ENCODE results near the gene DDX47.

DDX47 gene

DNA sequence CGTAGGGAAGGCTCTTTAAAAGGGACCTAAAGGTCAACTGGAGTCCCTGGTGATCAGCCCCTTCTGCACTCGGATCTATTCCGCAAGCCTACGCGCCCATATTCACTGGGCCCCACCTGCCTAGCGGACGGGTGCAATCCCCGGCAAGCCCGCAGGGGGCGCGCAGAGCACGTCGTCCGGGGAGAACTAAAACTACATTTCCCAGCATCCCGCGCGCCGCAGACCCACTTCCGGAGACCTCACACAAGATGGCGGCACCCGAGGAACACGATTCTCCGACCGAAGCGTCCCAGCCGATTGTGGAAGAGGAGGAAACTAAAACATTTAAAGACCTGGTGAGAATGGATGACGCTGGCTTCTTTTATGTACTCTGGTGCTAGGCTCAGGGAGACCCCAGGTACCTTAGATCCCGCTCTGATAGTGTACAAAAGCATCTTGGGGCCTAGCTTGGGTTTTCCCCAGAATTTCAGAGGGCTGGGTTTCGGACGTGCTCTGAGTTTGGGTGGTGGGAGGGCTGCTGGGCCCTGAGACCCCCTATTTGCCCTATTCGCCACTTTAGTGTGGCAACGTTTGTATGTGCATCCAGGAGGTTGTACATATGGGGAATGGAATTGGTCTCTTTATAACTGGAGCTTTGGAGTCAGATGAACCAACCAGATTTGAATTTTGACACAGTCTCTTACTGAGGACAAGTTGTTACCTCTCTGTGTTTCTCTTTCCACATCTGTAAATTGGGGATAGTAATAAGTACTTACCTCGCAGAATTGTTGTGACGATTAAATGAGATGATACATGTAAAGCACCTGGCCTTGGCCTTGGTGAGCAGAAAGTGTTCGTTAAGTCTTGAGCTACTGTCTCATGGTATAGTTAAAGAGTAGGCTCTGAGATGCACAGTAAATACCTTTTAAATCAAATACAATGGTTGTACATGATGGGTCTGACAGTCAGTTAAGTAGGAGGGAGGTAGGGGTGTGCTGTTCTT is at the start of gene DDX47:
Gene DDX47 (plus strand): TSS at position 227 of the 982 bp plus-strand sequence. CDS start 22 bp downstream, at position 249.
- DNase-seq (ENCODE audit: low spot score) = peak; percentile 90

DNA sequence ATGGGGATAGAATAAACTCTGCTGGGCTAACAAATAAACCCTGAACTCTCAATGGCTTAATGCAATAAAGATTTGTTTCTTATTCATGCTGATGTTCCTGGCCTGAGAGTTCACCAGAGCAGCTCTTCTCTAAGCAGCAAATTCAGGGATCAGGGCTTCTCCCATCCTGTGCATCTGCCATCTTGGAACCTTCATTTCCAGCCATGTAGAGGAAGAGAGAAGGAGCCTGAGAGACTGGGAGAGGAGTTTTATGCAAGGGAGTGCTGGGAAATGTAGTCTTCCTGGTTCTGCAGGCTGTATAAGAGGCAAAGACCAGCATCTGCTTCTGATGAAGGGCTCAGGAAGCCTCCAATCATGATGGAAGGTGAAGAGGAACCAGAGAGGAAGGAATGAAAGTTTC is 48.3 kb upstream of the DDX47 start:
- DNase-seq (ENCODE audit: low spot score) = no peak

GRCh38 chr12:12770262-12770661 is 42.9 kb upstream of the DDX47 start:
- DNase-seq (ENCODE audit: low spot score) = no peak

DNA sequence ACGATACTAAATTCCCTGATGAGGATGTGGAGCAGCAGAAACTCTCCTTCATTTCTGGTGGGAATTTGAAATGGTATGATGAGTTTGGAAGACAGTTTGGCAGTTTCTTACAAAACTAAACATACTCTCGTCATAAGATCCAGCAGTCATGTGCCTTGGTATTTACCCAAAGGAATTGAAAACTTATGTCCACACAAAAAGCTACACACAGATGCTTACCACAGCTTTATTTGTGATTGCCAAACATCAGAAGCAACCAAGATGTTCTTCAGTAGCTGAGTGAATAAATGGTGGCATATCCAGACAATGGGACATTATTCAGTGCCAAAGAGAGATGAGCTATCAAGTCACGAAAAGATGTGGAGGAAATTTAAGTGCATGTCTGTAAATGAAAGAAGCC is 38.4 kb upstream of the DDX47 start:
- DNase-seq (ENCODE audit: low spot score) = no peak

DNA sequence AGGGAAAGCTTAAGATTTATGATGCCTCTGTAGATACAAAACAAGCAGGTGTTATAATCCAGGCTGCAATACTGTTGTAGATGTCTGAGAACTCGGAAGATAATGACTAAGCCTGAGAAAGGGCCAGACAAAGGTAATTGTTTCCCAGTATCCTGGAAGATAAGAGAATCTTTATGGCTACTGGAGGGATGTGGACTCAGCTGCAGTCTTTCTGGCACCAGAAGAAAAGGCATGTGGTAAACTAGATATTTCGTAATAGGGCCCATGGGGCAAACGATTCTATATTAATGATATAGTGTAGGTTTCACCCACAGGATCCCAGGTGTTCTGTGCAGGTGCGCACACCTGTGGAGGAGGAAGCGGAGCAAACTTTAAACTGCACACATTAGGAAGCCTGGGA is 36.9 kb upstream of the DDX47 start:
- no peak for DNase-seq (ENCODE audit: low spot score)

DNA sequence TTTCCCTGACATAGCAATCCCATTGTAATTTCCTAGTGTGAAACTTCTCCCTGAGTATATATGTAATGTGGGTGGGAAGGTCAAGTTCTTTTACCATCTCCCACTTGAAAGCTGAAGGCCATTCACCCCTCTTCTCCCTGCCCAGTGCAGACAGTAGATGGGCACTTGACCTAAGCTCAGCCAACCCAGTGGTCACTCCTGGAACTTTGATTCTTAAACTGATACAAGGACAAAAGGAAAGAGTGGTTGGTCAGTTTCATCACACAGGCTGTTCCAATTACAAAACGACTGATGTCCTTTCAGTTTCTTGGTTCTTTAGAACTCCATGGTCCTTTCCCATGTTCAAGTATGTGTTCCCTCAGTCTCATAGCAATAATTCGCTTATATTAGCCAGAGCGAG is 36.1 kb upstream of the DDX47 start:
- DNase-seq (ENCODE audit: low spot score) = no peak

DNA sequence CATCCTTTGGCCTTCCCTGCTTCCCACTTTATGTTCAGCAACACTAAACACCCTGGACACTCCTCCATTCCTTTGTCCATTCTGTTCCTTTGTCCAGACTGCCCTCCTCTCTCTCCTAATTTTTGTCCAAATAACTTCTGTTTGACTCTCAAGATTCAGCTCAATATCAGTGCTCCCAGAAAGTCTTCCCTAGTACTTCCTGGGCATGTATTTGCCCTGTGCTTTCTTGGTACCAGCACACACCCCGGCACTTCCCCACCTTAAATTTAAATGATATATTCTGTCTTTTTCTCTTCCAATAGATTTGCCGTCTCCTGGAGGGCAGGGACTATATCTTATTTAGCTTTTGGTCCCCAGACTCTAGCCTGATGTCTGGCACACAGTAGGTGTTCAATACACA is 34.1 kb upstream of the DDX47 start:
- DNase-seq (ENCODE audit: low spot score) = no peak

GRCh38 chr12:12779529-12779928 is 33.6 kb upstream of the DDX47 start:
- DNase-seq (ENCODE audit: low spot score) = no peak

DNA sequence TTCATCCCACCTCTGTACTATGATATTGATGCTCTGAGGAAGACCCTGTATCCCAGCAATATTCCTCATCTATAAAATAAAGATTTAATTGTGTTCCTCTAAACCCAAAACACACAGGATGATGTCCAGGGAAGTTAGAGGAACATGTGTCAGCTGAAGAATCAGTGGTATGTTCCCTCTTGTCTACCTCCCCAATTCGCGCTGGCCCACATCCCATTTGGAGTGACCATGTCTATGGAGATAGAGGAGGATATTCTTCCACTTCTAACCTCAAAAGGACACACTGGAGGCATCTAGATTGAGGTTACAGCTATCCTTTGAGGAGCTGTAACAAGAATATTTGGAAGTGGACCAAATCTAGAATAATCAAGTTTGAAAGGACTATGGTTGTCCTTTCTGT is 29.0 kb upstream of the DDX47 start:
- no peak for DNase-seq (ENCODE audit: low spot score)

DNA sequence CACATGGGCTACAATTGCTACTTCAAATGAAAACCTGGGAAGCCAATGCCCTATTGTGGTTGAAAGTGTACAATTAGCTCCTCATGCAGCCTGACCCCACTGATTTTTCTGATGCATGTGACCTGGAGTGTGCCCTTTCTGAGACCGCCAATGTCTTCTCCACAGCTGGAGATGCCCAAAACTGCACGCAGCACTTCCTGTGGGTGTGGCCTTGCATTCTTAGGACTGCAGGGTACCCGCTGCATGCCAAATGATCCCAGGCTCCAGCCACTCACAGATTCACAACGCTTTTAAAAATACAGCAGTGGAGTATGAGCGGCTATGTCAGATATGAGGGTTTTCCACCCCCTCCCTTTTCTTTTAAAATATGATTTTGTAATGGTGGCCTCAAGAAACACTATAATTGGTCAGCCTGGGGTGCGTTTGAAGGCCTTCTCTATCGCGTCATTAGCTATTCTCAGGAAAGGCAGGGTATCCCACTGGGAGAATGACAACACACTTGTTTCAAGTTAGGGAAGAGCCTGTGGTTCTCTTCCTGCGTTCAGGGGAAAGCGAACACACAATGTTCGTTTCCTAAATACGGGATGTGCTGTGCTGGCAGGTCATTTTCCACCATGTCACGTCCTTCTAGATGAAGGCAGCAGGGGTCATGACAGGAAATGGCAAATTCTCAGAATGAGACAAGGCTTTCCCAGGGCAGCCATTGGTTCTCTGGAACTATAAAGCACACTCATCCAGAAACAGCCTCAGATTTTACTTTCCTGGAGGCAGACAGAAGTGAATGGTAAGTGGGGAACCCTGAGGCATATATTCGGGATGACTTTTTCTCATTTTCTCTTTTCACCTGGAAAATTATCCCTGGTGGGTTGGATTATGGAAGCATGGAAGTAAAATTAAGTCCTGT is 28.0 kb upstream of the DDX47 start, which contains the start of gene APOLD1:
Gene APOLD1 (plus strand): TSS at position 749 of the 904 bp plus-strand sequence. CDS start 33 bp downstream, at position 782.
- peak; percentile 24 for DNase-seq (ENCODE audit: low spot score)

DNA sequence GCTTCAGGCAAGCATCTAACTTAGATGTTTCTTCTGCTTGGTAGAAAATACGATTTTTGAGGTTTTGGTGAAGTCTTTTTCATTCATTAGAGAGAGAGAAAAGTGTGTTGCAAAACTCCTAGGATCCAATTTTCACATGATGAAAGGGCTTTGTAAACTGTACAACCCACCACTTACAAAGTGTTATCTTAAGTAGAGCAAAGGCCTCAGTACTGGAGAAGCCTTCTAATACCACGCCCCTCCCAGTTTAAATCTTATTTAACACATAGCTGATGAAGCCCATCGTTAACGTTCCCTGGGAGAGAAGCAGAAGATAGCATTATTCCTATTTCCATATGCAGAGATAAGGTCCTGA is 26.8 kb upstream of the DDX47 start:
- no peak for DNase-seq (ENCODE audit: low spot score)

GRCh38 chr12:12786706-12787601 is 26.2 kb upstream of the DDX47 start:
- DNase-seq (ENCODE audit: low spot score) = peak; percentile 82

DNA sequence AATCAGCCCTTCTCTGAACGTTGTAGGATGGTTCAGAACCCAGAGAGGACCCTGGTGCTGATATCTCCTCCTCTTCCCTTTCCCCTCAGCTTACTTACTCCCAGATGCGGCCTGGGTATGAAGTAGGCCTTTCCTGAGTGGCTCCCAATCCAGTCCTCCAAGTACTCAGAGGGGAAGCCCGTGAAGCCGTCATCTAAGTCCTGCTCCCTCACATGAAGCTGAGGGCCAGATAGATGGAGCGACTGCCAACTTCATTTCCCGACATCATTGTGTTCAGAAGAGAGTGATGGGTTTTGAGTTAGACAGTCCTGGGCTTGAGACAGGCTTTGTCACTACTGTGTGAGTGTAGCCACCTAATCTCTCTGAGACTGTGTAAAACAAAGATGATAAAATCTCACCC is 25.0 kb upstream of the DDX47 start:
- DNase-seq (ENCODE audit: low spot score) = peak; percentile 16

GRCh38 chr12:12788675-12789368 is 24.3 kb upstream of the DDX47 start:
- DNase-seq (ENCODE audit: low spot score) = peak; percentile 76

DNA sequence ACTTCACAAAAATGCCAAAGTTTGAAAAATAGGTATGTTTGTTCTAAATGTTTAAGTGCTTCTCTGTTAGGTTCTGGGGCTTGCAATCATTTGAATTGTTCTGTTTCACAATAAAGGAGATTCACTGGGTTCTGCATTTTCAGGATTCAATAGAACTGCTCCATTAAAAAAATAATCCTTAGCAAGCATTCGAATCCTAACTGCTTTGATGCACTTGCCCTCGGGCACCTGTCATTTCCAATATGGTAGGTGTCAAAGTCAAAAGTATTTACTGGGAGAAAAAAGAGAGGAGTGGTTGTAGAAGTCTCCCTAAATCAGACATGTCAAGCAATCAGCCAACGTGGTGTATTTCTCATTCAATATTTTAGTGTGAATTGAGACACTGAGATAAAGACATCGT is 22.2 kb upstream of the DDX47 start:
- no peak for DNase-seq (ENCODE audit: low spot score)

DNA sequence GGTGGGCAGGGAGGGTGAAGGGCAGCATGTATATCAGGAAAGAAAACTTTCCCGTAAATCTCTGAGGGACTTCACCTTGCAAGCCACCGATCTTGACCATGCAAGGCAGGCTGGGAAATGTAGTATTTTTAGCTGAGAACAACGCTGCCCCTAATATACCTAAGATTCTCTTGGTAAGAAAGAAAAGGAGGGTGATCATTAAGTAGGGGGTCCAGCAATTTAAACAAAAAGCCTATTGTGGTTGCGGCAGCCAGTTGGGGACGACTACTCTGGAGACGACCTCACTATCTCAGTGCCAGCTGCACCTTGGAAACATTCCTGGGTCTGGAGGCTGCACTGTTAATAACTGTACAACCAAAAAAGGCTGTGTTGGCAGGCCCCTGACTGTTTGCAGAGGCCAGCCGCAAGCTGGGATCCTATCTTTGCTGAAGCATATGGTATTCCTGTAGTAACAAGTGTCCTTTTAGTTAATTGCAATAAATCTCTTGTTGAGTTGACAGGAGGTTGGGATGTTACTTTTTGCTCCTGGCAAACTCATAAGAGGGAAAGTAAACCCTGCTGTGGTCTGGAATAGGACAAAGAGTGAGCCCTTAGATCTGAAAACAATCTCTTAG is 21.3 kb upstream of the DDX47 start:
- no peak for DNase-seq (ENCODE audit: low spot score)

GRCh38 chr12:12792421-12792820 is 20.7 kb upstream of the DDX47 start:
- no peak for DNase-seq (ENCODE audit: low spot score)

DNA sequence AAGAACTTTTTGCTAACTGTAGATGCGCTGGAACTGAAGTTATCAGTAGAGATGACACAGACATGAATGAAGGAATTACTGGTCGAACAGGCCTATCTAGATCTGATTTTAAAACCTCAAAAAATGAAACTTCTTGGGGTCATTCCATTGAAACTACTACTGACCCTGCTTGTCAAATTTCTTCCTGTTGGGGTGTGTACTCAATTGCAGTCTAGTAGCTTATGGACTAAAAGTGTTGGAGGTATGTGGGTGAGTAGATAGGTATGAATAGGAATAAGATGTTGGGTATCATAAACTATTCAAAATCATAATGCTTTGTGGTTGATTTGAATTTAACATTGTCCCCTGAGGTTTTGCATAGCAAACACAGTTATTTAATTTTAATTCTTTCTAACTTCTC is 18.5 kb upstream of the DDX47 start:
- DNase-seq (ENCODE audit: low spot score) = no peak

GRCh38 chr12:12796171-12796570 is 17.0 kb upstream of the DDX47 start:
- DNase-seq (ENCODE audit: low spot score) = no peak

DNA sequence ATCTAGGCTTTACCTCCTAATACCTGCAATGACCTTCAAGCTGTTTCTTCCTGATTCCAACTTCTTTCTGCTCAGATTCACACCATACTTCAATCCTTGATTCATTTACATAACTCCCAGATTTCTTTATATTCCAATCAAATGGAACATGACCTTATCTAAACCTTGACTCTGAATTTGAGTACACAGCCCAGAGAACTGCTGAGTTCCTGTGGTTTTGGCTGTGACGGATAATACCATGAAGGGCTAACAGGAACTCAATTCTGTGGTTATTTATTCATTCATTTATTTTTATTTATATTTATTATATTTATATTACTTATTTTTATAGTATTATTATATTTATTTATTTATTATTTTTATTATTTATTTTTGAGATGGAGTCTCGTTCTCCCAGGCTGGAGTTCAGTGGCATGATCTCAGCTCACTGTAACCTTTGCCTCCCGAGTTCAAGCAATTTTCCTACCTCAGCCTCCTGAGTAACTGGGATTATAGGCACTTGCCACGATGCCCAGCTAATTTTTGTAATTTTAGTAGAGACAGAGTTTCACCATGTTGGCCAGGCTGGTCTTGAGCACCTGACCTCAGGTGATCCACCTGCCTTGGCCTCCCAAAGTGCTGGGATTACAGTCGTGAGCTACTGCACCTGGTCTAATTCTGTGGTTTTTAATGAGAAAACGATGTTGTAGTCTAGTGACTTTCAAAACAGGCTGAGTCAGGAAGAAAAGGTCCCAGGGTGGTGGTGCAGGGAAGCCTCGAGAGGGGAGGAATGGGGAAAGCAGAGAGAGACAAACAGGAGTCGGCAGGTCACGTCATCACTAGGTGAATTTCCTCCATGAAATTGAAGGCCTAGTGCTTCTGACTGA is 16.0 kb upstream of the DDX47 start:
- DNase-seq (ENCODE audit: low spot score) = no peak

Data from globus pallidus (tissue), 1 donor.